ENCODE data around the gene OST4.
"Not testable (repeated sequence)": the region's sequence is repeated elsewhere in the genome, so short reads cannot be mapped to it uniquely, and the experiment has no call there.

Gene OST4

GRCh38 chr2:27071277-27071989, at the start of gene OST4:
Gene OST4 (minus strand): TSS chr2:27071654.
- peak; percentile 78 to 82 for DNase-seq

GRCh38 chr2:27119330-27119670, 47.8 kb upstream of the OST4 start:
- DNase-seq: not testable (repeated sequence)

- no peak for DNase-seq
These were observed 47.3 kb upstream of the OST4 start, which contains the start of gene CGREF1 for GRCh38 chr2:27118525-27119329. Gene CGREF1 (minus strand): TSS chr2:27119128. CDS start chr2:27104366, 14,762 bp downstream.

- DNase-seq: no peak
These were observed 46.6 kb upstream of the OST4 start for GRCh38 chr2:27117995-27118524.

- no peak for DNase-seq
These were observed 44.1 kb upstream of the OST4 start for GRCh38 chr2:27115519-27115918.

GRCh38 chr2:27111392-27112078, 40.1 kb upstream of the OST4 start:
- not testable (repeated sequence) for DNase-seq

- not testable (repeated sequence) for DNase-seq
These were observed 39.3 kb upstream of the OST4 start for GRCh38 chr2:27110603-27111352.

GRCh38 chr2:27109083-27109482, 37.6 kb upstream of the OST4 start:
- no peak for DNase-seq

- no peak for DNase-seq
These were observed 36.8 kb upstream of the OST4 start for GRCh38 chr2:27108221-27108620.

GRCh38 chr2:27105981-27106380, 34.5 kb upstream of the OST4 start:
- no peak for DNase-seq

- DNase-seq: no peak
These were observed 30.9 kb upstream of the OST4 start for GRCh38 chr2:27102329-27102728.

GRCh38 chr2:27100036-27100435, 28.6 kb upstream of the OST4 start:
- no peak for DNase-seq

- DNase-seq: no peak
These were observed 28.0 kb upstream of the OST4 start for GRCh38 chr2:27099334-27099955.

- DNase-seq: no peak
These were observed 25.9 kb upstream of the OST4 start for GRCh38 chr2:27097341-27097740.

GRCh38 chr2:27096748-27097297, 25.4 kb upstream of the OST4 start:
- no peak for DNase-seq

GRCh38 chr2:27095745-27096651, 24.5 kb upstream of the OST4 start:
- peak in 1 of 2 experiments; percentile 31 for DNase-seq

GRCh38 chr2:27095427-27095744, 23.9 kb upstream of the OST4 start:
- no peak for DNase-seq

- no peak for DNase-seq
These were observed 23.0 kb upstream of the OST4 start for GRCh38 chr2:27094353-27094984.

GRCh38 chr2:27093430-27094352, 22.2 kb upstream of the OST4 start:
- DNase-seq: no peak

All from activated CD4-positive, alpha-beta T cell treated with anti-CD3 and anti-CD28 coated beads, Interleukin-2, amount 50 U/mL, for 4 hours (primary cell).